ENCODE results near the gene WIPF1. TPM values are rescaled to one million over a fixed set of nuclear protein-coding genes. Genes with fewer than 3 reads are reported as not detected.

The WIPF1 gene
- total and polyA plus RNA-seq, 4 donors, result 18.5 to 64.1 (median 49.0) TPM

DNA sequence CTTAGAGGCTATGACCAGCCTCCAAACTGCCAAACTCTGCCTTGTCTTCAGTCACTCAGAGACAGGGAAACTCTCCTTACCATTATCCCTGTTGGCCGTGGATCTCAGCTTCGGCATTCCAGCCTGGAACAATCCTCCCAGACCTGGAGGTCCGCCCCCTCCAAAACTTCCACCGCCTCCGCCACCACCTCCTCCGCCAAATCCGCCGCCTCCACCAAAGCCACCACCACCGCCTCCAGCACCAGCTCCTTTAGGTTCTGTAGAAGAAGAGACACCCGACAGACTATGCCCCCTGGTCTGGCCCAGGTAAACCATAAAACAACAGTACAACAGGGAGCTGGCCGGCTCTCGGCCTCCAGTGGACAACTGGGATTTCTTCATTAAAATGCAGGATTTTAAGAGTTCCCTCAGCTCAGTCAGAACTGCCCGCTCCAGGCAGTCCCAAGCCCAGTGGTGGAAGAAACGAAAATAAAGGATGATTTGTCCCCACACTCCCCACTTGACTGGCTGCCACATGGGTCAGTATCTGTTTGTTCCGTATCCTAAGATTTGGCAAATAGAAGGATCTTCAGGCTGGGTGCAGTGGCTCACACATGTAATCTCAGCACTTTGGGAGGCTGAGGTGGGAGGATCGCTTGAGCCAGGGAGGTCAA is 22.4 kb downstream of the WIPF1 start:
- Histone ChIP-seq H3K9me3 (ENCODE audit: control insufficient read depth in 4 of 4, insufficient read depth in 3 of 4, low read length in 3 of 4) (no peaks in the 10 kb centered on the region), H3K4me3 (no peak overlapping the region), H3K9ac (ENCODE audit: insufficient read depth in 1 of 2, low read length in 2 of 2) (no peak overlapping the region), H3K36me3 (ENCODE audit: control insufficient read depth in 4 of 4, insufficient read depth in 4 of 4, low read length in 4 of 4) (peaks cover 8 to 19% (median 14%) of the 10 kb centered on the region in 4 donors), H3K4me1 (ENCODE audit: control insufficient read depth in 5 of 5, insufficient read depth in 5 of 5, low read length in 5 of 5) (peaks cover 0 to 14% (median 2%) of the 10 kb centered on the region in 5 donors), H3K27me3 (ENCODE audit: control insufficient read depth in 3 of 3, insufficient read depth in 3 of 3, low read length in 2 of 3) (no peaks in the 10 kb centered on the region), H3K27ac (ENCODE audit: low read depth in 1 of 2, low read length in 1 of 2) (no peak overlapping the region)
- DNase-seq (no peak), ATAC-seq (ENCODE audit: insufficient read depth, low FRiP score) (no peak)
- 91 to 97% methylated on average over 16 of the region's 16 CpGs for WGBS, 2 donors
- no peak for TF ChIP-seq CTCF (IDR thresholded peaks at IDR 0.05; ENCODE audit: control extremely low read depth, extremely low read depth)

GRCh38 chr2:174574657-174575056 is 22.9 kb downstream of the WIPF1 start:
- ATAC-seq (ENCODE audit: insufficient read depth, low FRiP score) (no peak), DNase-seq (peak; percentile 27 to 83 (median 77))
- no peak overlapping the region for H3K9ac ChIP-seq (ENCODE audit: insufficient read depth in 1 of 2, low read length in 2 of 2)
- H3K4me1 ChIP-seq (ENCODE audit: control insufficient read depth in 5 of 5, insufficient read depth in 5 of 5, low read length in 5 of 5), result peaks cover 0 to 14% (median 0%) of the 10 kb centered on the region in 5 donors
- H3K27ac ChIP-seq (ENCODE audit: low read depth in 1 of 2, low read length in 1 of 2), result no peak overlapping the region
- no peak for TF ChIP-seq CTCF (IDR thresholded peaks at IDR 0.05; ENCODE audit: control extremely low read depth, extremely low read depth)
- WGBS, 2 donors, result 26 to 89% methylated on average over 2 of the region's 2 CpGs
- no peaks in the 10 kb centered on the region for H3K9me3 ChIP-seq (ENCODE audit: control insufficient read depth in 4 of 4, insufficient read depth in 3 of 4, low read length in 3 of 4)
- no peak overlapping the region for H3K4me3 ChIP-seq
- no peaks in the 10 kb centered on the region for H3K27me3 ChIP-seq (ENCODE audit: control insufficient read depth in 3 of 3, insufficient read depth in 3 of 3, low read length in 2 of 3)
- H3K36me3 ChIP-seq (ENCODE audit: control insufficient read depth in 4 of 4, insufficient read depth in 4 of 4, low read length in 4 of 4), result peaks cover 8 to 18% (median 14%) of the 10 kb centered on the region in 4 donors

DNA sequence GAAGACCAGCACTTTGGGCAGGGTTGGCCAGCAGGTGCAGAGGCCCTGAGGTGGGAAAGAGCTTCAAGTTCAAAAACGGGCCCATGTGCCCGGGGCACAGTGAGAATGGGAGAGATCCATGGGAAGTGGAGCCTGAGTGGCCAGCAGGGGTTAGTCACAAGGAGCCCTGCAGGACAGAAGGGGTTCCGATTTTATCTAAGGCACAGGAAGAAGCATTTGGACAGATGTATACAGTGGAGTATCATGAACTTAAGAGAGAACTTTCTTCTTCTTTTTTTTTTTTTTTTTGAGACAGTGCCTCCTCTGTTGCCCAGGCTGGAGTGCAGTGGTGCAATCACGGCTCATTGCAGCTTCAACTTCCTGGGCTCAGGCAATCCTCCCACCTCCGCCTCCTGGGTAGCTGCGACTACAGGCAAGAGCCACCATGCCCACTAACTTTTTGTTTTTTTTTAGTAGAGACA is 24.0 kb downstream of the WIPF1 start:
- Histone ChIP-seq H3K4me1 (ENCODE audit: control insufficient read depth in 5 of 5, insufficient read depth in 5 of 5, low read length in 5 of 5) (peaks cover 0 to 14% (median 0%) of the 10 kb centered on the region in 5 donors), H3K27me3 (ENCODE audit: control insufficient read depth in 3 of 3, insufficient read depth in 3 of 3, low read length in 2 of 3) (no peaks in the 10 kb centered on the region), H3K36me3 (ENCODE audit: control insufficient read depth in 4 of 4, insufficient read depth in 4 of 4, low read length in 4 of 4) (peaks cover 8 to 18% (median 13%) of the 10 kb centered on the region in 4 donors), H3K9ac (ENCODE audit: insufficient read depth in 1 of 2, low read length in 2 of 2) (no peak overlapping the region), H3K9me3 (ENCODE audit: control insufficient read depth in 4 of 4, insufficient read depth in 3 of 4, low read length in 3 of 4) (no peaks in the 10 kb centered on the region), H3K4me3 (no peak overlapping the region), H3K27ac (ENCODE audit: low read depth in 1 of 2, low read length in 1 of 2) (no peak overlapping the region)
- no peak for TF ChIP-seq CTCF (IDR thresholded peaks at IDR 0.05; ENCODE audit: control extremely low read depth, extremely low read depth)
- DNase-seq (no peak), ATAC-seq (ENCODE audit: insufficient read depth, low FRiP score) (peak; percentile 34)
- WGBS, 2 donors, result 53 to 59% methylated on average over 6 of the region's 6 CpGs
